Activated T-cell treated with anti-CD3 and anti-CD28 coated beads for 24 hours (primary cell): ENCODE results near the gene TEX101.

Experiments
- DNase-seq: peaks from one replicate; pipeline ENCODE4 v3.0.0-alpha.2; 2020; ENCODE audit warnings: low read depth

Gene TEX101

GRCh38 chr19:43447655-43448054 lies 33.0 kb downstream of the TEX101 start:
- DNase-seq, result no peak

- no peak for DNase-seq
These were observed 35.9 kb downstream of the TEX101 start for GRCh38 chr19:43450545-43450997.

GRCh38 chr19:43452582-43452981 lies 37.9 kb downstream of the TEX101 start:
- DNase-seq, result no peak

- no peak for DNase-seq
These were observed 39.3 kb downstream of the TEX101 start for GRCh38 chr19:43454031-43454430.

- no peak for DNase-seq
These were observed 40.8 kb downstream of the TEX101 start for GRCh38 chr19:43455321-43456113.

GRCh38 chr19:43457809-43458208 lies 43.1 kb downstream of the TEX101 start:
- DNase-seq, result no peak

GRCh38 chr19:43460362-43461016 lies 45.8 kb downstream of the TEX101 start:
- no peak for DNase-seq

- no peak for DNase-seq
These were observed 46.6 kb downstream of the TEX101 start for GRCh38 chr19:43461303-43461702.

- no peak for DNase-seq
These were observed 47.7 kb downstream of the TEX101 start for GRCh38 chr19:43462383-43462782.

- DNase-seq, result no peak
These were observed 48.2 kb downstream of the TEX101 start for GRCh38 chr19:43462785-43463380.

- DNase-seq, result peak; percentile 99
These were observed 48.9 kb downstream of the TEX101 start for GRCh38 chr19:43463381-43464133.

- no peak for DNase-seq
These were observed 49.6 kb downstream of the TEX101 start for GRCh38 chr19:43464134-43464775.

- no peak for DNase-seq
These were observed 50.9 kb downstream of the TEX101 start, which contains the start of gene LYPD3 for GRCh38 chr19:43465468-43466120. LYPD3 (minus strand) TSS chr19:43465608; CDS start chr19:43465571, 37 bp downstream.

GRCh38 chr19:43466793-43467192 lies 52.1 kb downstream of the TEX101 start:
- no peak for DNase-seq

GRCh38 chr19:43467276-43467675 lies 52.6 kb downstream of the TEX101 start:
- no peak for DNase-seq

GRCh38 chr19:43467730-43468129 lies 53.0 kb downstream of the TEX101 start:
- no peak for DNase-seq
